Testis (tissue), 3 donors: ENCODE results near the gene ZC3H15. TPM values are rescaled to one million over a fixed set of nuclear protein-coding genes. Genes with fewer than 3 reads are reported as not detected.

Experiments
- DNase-seq: peaks from one replicate; pipeline ENCODE4 v3.0.0-alpha.2; 2019
- H3K27ac ChIP-seq, 2 donors: fragments of 200-600 bp; sonication (generic); one replicate each; pipeline ENCODE4 v1.5.1; 2019
- H3K27me3 ChIP-seq: fragments of 200-600 bp; sonication (generic); one replicate; pipeline ENCODE4 v1.5.1; 2019
- H3K36me3 ChIP-seq: fragments of 200-600 bp; sonication (generic); one replicate; pipeline ENCODE4 v1.5.1; 2017; ENCODE audit warnings: low read depth; ENCODE audit errors: missing control alignments
- H3K4me1 ChIP-seq: fragments of 200-600 bp; sonication (generic); one replicate; pipeline ENCODE4 v1.5.1; 2019
- H3K4me3 ChIP-seq, 2 donors: fragments of 200-600 bp; sonication (generic); one replicate each; pipeline ENCODE4 v1.5.1; 2017 to 2019
- H3K9me3 ChIP-seq: fragments of 200-600 bp; sonication (generic); one replicate; pipeline ENCODE4 v1.5.1; 2017
- POLR2A ChIP-seq: fragments of 450-650 bp; IDR thresholded peaks from one replicate; pipeline ENCODE4 v1.6.1; 2017; ENCODE audit warnings: antibody characterized with exemption, mild to moderate bottlenecking, moderate library complexity
- WGBS, 2 donors: methylation state at CpG; one replicate each; pipeline ENCODE4 v1.1.5; 2018; 5-methylcytosine and 5-hydroxymethylcytosine counted together
- intact Hi-C: fragments of 100-400 bp; cut with DNase I; formaldehyde crosslinking; loops from one replicate; pipeline ENCODE4 v1.15.1; 2023; ENCODE audit warnings: low total_unique reads
- polyA plus RNA-seq: library from polyadenylated mRNA; stranded (reverse); fragments of 350-450 nt; fragmentation: Illumina TruSeq; extraction: RNeasy Lipid Tissue Mini Kit (QIAGEN cat#74804); gene quantifications from one replicate; pipeline ENCODE4 v1.2.3, GENCODE V29; 2014; ENCODE audit warnings: low read depth, low replicate concordance; ENCODE audit not compliant: insufficient read depth
- total RNA-seq, 2 donors: library from RNA; depleted of rRNA; stranded (reverse); fragments of >200 nt; gene quantifications; one replicate each; pipeline ENCODE4 v1.2.3, GENCODE V29; 2016
- TF ChIP-seq, protein P1 (sequence below), 3 experiments: fragments of 450-650 bp in 2 of 3; fragments of 200-600 bp in 1 of 3; sonication (generic) in 1 of 3; IDR thresholded peaks; one replicate each; pipeline ENCODE4 v1.5.1; 2016 to 2019; ENCODE audit warnings: antibody characterized with exemption in 3 of 3, mild to moderate bottlenecking in 2 of 3, moderate library complexity in 1 of 3

ZC3H15 gene
- total and polyA plus RNA-seq, 3 donors from 2014 or later, result 36.8 to 67.4 (median 59.4) TPM

- no peak for TF ChIP-seq POLR2A
- TF ChIP-seq, protein P1, sequence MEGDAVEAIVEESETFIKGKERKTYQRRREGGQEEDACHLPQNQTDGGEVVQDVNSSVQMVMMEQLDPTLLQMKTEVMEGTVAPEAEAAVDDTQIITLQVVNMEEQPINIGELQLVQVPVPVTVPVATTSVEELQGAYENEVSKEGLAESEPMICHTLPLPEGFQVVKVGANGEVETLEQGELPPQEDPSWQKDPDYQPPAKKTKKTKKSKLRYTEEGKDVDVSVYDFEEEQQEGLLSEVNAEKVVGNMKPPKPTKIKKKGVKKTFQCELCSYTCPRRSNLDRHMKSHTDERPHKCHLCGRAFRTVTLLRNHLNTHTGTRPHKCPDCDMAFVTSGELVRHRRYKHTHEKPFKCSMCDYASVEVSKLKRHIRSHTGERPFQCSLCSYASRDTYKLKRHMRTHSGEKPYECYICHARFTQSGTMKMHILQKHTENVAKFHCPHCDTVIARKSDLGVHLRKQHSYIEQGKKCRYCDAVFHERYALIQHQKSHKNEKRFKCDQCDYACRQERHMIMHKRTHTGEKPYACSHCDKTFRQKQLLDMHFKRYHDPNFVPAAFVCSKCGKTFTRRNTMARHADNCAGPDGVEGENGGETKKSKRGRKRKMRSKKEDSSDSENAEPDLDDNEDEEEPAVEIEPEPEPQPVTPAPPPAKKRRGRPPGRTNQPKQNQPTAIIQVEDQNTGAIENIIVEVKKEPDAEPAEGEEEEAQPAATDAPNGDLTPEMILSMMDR (IDR thresholded peaks at IDR 0.05), result no peak
- no peak overlapping the region for H3K4me3 ChIP-seq
- intact Hi-C loops, result no loop called here
- no peak for DNase-seq
- no peaks in the 10 kb centered on the region for H3K9me3 ChIP-seq
- H3K4me1 ChIP-seq, result no peaks in the 10 kb centered on the region
- H3K36me3 ChIP-seq, result no peaks in the 10 kb centered on the region
- H3K27ac ChIP-seq, result no peak overlapping the region
- 95 to 97% methylated on average over 3 of the region's 3 CpGs for WGBS, 2 donors
- no peaks in the 10 kb centered on the region for H3K27me3 ChIP-seq
Measured at GRCh38 chr2:186477790-186478189, 8.3 kb upstream of the ZC3H15 start.

GRCh38 chr2:186480991-186481390 is 5.1 kb upstream of the ZC3H15 start:
- Histone ChIP-seq H3K9me3 (no peaks in the 10 kb centered on the region), H3K27ac (no peak overlapping the region), H3K36me3 (no peaks in the 10 kb centered on the region), H3K27me3 (no peaks in the 10 kb centered on the region), H3K4me1 (peaks cover 7% of the 10 kb centered on the region), H3K4me3 (no peak overlapping the region)
- WGBS, 2 donors, result 92 to 94% methylated on average over 1 of the region's 1 CpG
- no peak for TF ChIP-seq POLR2A
- TF ChIP-seq, protein P1 (IDR thresholded peaks at IDR 0.05), result no peak
- intact Hi-C loops, result no loop called here
- no peak for DNase-seq

- Histone ChIP-seq H3K9me3 (no peaks in the 10 kb centered on the region), H3K4me1 (peaks cover 16% of the 10 kb centered on the region), H3K4me3 (no peak overlapping the region), H3K36me3 (no peaks in the 10 kb centered on the region), H3K27ac (no peak overlapping the region), H3K27me3 (no peaks in the 10 kb centered on the region)
- TF ChIP-seq, protein P1 (IDR thresholded peaks at IDR 0.05), result no peak
- TF ChIP-seq POLR2A, result no peak
- no peak for DNase-seq
- intact Hi-C loops, result no loop called here
- WGBS, 2 donors, result 61 to 70% methylated on average over 6 of the region's 6 CpGs
Measured at GRCh38 chr2:186484062-186484735, 1.9 kb upstream of the ZC3H15 start.

GRCh38 chr2:186485576-186485870 is 537 bp upstream of the ZC3H15 start:
- H3K4me3 ChIP-seq, result peak overlapping the region; percentile 89 to 90
- no peak for DNase-seq
- no peak for TF ChIP-seq POLR2A
- TF ChIP-seq, protein P1 (IDR thresholded peaks at IDR 0.05), result peak in 1 of 3 experiments; percentile 2
- peak overlapping the region; percentile 92 to 94 for H3K27ac ChIP-seq
- 0% methylated on average over 8 to 10 of the region's 10 CpGs for WGBS, 2 donors
- peaks cover 18% of the 10 kb centered on the region for H3K4me1 ChIP-seq
- H3K36me3 ChIP-seq, result no peaks in the 10 kb centered on the region
- intact Hi-C loops, result no loop called here
- no peaks in the 10 kb centered on the region for H3K9me3 ChIP-seq
- no peaks in the 10 kb centered on the region for H3K27me3 ChIP-seq
